Measurements from ENCODE around the gene MEIS2. TPM values are rescaled to one million over a fixed set of nuclear protein-coding genes. Genes with fewer than 3 reads are reported as not detected.

The MEIS2 gene
- total RNA-seq, 1 donor from 2014 or later = 76.9 TPM

DNA sequence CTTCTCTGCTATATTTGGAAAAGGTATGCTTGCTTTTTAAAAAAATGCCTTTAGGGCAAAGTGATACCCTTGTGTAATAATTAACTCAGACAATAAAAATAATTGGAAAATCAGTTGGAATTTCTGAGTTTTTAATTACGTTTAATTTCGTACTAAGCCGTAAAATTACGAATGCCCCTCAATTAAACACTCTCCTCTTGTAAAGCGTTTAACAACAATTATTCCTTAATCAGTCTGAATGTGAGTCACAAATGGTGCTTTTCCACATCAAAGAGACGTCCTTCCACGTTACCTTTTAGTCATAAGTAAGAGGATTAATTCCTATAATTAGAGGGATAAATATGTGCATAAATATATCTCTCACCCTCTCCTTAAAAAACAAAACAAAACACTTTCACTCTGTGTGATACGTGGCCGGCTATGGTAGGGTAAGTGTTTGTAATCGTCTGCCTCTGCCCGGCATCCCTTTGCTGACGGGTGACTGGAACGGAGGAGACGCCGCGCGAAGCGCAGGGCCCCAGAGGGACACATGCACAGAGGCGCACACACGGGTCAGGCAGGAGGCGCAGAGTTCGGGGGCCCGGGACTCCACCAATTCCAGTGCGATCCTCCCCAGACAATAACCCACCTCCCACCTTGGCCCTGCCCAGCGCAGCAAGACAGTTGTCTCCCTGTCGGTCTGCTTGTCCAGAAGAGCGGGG is 9.7 kb upstream of the MEIS2 start:
- Histone ChIP-seq H3K4me3 (peak overlapping the region; percentile 40 to 51), H3K36me3 (no peaks in the 10 kb centered on the region), H3K4me1 (peaks cover 10% of the 10 kb centered on the region), H3K27me3 (no peaks in the 10 kb centered on the region), H3K27ac (peak overlapping the region; percentile 62), H3K9me3 (no peaks in the 10 kb centered on the region)
- intact Hi-C loops (cut with DNase I) = loop anchor here (5.0 kb wide), 1 partner anchor 608 kb away; no protein-coding TSS in a partner anchor
- TF ChIP-seq POLR2AphosphoS5 (IDR thresholded peaks at IDR 0.05; ENCODE audit: insufficient read depth in 1 of 2, low read depth in 1 of 2) = no peak
- no peak for TF ChIP-seq POLR2A (IDR thresholded peaks at IDR 0.05)
- TF ChIP-seq, protein P1, sequence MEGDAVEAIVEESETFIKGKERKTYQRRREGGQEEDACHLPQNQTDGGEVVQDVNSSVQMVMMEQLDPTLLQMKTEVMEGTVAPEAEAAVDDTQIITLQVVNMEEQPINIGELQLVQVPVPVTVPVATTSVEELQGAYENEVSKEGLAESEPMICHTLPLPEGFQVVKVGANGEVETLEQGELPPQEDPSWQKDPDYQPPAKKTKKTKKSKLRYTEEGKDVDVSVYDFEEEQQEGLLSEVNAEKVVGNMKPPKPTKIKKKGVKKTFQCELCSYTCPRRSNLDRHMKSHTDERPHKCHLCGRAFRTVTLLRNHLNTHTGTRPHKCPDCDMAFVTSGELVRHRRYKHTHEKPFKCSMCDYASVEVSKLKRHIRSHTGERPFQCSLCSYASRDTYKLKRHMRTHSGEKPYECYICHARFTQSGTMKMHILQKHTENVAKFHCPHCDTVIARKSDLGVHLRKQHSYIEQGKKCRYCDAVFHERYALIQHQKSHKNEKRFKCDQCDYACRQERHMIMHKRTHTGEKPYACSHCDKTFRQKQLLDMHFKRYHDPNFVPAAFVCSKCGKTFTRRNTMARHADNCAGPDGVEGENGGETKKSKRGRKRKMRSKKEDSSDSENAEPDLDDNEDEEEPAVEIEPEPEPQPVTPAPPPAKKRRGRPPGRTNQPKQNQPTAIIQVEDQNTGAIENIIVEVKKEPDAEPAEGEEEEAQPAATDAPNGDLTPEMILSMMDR (IDR thresholded peaks at IDR 0.05) = no peak
- no peak for DNase-seq (ENCODE audit: extremely low spot score in 2 of 2)

DNA sequence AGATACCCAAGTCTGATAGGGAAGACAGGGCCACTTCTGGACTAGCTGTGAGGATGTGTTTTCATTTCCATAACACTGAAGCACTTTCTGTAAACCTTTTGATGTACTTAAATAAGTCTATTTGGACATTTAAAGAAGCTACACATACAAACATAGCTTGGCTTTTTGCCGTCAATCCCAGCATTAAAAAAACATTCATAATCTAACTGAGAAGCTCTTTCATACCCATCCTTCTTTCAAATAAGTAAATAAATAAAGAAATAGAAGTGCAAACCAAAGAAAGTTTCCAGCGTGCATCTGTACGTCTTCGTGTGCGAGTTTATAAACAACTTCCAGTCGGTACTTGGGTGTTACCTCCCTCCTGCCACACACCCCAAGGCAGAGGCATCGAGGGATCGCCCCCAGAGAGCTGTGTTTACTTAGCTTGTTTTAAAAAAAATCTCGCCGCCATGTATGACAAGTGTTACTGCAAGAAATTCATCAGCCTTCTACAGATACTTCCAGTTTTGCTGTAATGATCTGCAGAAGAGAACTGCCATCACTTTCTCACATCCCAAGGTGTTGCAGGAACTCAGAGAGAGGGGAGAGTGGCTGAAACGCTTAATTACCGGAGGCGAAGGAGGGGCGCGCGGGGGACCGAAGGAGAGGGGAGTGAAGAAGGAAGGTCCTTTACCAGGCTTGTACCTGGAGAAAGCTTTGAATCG is 9.0 kb upstream of the MEIS2 start:
- Histone ChIP-seq H3K27ac (peak overlapping the region; percentile 26), H3K36me3 (no peaks in the 10 kb centered on the region), H3K9me3 (no peaks in the 10 kb centered on the region), H3K4me3 (peak overlapping the region in 1 of 2 donors; percentile 40), H3K27me3 (no peaks in the 10 kb centered on the region), H3K4me1 (peaks cover 10% of the 10 kb centered on the region)
- intact Hi-C loops (cut with DNase I) = no loop called here
- TF ChIP-seq POLR2A (IDR thresholded peaks at IDR 0.05) (no peak), POLR2AphosphoS5 (IDR thresholded peaks at IDR 0.05; ENCODE audit: insufficient read depth in 1 of 2, low read depth in 1 of 2) (no peak)
- TF ChIP-seq, protein P1 (IDR thresholded peaks at IDR 0.05) = no peak
- DNase-seq (ENCODE audit: extremely low spot score in 2 of 2) = no peak

DNA sequence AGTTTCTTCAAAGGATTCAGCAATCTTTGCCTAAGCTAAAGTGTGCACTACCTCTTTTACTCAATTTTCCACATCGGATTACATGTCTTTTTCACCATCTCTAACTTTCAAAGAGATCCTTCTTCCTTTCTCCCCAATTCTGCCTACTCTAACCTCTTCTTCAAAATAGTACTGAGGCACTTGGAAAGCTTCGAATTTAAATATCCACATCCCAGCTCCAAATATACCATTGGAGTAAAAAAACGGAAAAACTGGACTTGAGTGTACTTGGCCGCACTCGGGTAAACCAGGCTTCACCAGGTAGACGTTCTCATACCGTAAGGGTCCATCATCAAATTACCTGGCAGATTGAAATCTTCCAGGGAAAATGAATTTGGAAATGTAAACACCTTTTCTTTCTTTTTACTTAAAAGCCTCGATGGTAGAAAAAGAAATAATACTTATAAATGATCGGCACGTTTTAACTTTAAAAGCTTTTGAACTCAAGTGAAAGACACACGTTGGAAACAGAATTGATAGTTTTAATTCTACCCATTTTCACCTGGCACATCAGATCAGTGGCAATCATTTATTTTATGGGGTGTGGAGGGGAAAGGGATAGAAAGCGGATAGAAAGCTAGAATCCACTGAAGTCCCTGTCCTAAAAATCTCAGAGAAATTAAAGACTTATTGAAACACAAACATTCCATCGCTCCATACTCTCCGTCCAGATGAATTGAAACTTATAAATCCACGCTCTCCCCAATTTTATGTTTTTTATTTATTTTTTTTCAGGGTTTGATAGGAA is 8.2 kb upstream of the MEIS2 start:
- no peak for TF ChIP-seq POLR2A (IDR thresholded peaks at IDR 0.05)
- TF ChIP-seq, protein P1 (IDR thresholded peaks at IDR 0.05) = no peak
- TF ChIP-seq POLR2AphosphoS5 (IDR thresholded peaks at IDR 0.05; ENCODE audit: insufficient read depth in 1 of 2, low read depth in 1 of 2) = no peak
- intact Hi-C loops (cut with DNase I) = no loop called here
- no peak for DNase-seq (ENCODE audit: extremely low spot score in 2 of 2)
- peaks cover 10% of the 10 kb centered on the region for H3K4me1 ChIP-seq
- peak overlapping the region; percentile 58 for H3K27ac ChIP-seq
- H3K4me3 ChIP-seq = no peak overlapping the region
- H3K27me3 ChIP-seq = no peaks in the 10 kb centered on the region
- H3K36me3 ChIP-seq = no peaks in the 10 kb centered on the region
- H3K9me3 ChIP-seq = no peaks in the 10 kb centered on the region

DNA sequence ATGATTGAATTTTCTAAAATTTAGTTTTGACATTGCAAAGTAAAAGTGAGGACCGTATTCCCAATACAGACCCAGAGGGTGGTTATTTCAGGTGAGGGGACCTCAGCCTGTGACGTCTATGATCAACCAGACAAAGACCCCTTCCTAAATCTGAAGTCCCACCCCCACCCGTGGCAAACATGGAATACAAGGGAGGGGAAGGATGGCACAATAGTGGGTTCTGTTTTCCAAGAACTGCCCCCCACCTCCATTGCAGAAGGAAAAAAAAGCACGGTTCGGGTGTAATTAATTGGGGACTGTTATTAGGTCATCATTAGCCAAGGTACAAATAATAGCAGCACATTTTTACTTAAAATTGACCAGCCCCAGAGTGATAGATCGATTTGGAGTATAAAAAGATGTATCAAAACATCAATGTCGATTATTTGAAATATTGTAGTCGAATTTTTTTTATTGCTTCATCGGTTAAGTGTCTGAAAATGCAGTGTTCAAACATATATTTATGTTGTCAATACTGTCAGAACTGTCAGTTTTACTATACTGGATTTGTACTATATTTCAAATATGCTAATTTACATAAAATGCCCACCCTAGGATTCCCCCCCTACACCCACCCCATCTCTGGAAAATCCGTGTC is 7.5 kb upstream of the MEIS2 start:
- TF ChIP-seq POLR2A (IDR thresholded peaks at IDR 0.05) (no peak), POLR2AphosphoS5 (IDR thresholded peaks at IDR 0.05; ENCODE audit: insufficient read depth in 1 of 2, low read depth in 1 of 2) (no peak)
- TF ChIP-seq, protein P1 (IDR thresholded peaks at IDR 0.05) = no peak
- H3K9me3 ChIP-seq = no peaks in the 10 kb centered on the region
- peaks cover 10% of the 10 kb centered on the region for H3K4me1 ChIP-seq
- no peak for DNase-seq (ENCODE audit: extremely low spot score in 2 of 2)
- H3K4me3 ChIP-seq = peak overlapping the region in 1 of 2 donors; percentile 30
- intact Hi-C loops (cut with DNase I) = no loop called here
- no peaks in the 10 kb centered on the region for H3K36me3 ChIP-seq
- no peaks in the 10 kb centered on the region for H3K27me3 ChIP-seq
- H3K27ac ChIP-seq = peak overlapping the region; percentile 58

Data from vagina (tissue), 2 donors.